Coronary artery (tissue), 2 donors: Measurements from ENCODE around the gene TREX2.

Source experiments
- DNase-seq: peaks from one replicate; pipeline ENCODE4 v3.0.0-alpha.2; 2017; ENCODE audit warnings: low spot score
- H3K27ac ChIP-seq, 2 donors: fragments of 200-600 bp; sonication (generic); one replicate each; pipeline ENCODE4 v1.5.1; 2016 to 2019
- H3K4me3 ChIP-seq: fragments of 200-600 bp; sonication (generic); 2 replicates; pipeline ENCODE4 v1.5.1; 2016; ENCODE audit warnings: mild to moderate bottlenecking, moderate library complexity
- TF ChIP-seq, protein P1 (sequence below): fragments of 200-600 bp; sonication (generic); IDR thresholded peaks from one replicate; pipeline ENCODE4 v1.5.1; 2019; ENCODE audit warnings: antibody characterized with exemption

TREX2 gene

GRCh38 chrX:153463556-153463955 is 17.7 kb upstream of the TREX2 start:
- TF ChIP-seq, protein P1, sequence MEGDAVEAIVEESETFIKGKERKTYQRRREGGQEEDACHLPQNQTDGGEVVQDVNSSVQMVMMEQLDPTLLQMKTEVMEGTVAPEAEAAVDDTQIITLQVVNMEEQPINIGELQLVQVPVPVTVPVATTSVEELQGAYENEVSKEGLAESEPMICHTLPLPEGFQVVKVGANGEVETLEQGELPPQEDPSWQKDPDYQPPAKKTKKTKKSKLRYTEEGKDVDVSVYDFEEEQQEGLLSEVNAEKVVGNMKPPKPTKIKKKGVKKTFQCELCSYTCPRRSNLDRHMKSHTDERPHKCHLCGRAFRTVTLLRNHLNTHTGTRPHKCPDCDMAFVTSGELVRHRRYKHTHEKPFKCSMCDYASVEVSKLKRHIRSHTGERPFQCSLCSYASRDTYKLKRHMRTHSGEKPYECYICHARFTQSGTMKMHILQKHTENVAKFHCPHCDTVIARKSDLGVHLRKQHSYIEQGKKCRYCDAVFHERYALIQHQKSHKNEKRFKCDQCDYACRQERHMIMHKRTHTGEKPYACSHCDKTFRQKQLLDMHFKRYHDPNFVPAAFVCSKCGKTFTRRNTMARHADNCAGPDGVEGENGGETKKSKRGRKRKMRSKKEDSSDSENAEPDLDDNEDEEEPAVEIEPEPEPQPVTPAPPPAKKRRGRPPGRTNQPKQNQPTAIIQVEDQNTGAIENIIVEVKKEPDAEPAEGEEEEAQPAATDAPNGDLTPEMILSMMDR: no peak
- no peak for DNase-seq
- H3K27ac ChIP-seq: no peak overlapping the region

GRCh38 chrX:153463031-153463430 is 17.2 kb upstream of the TREX2 start:
- DNase-seq: no peak
- TF ChIP-seq, protein P1: no peak
- no peak overlapping the region for H3K27ac ChIP-seq
- no peak overlapping the region for H3K4me3 ChIP-seq

More at GRCh38 chrX:153463556-153463955, 17.7 kb upstream of the TREX2 start:
- H3K4me3 ChIP-seq: no peak overlapping the region

- TF ChIP-seq, protein P1: no peak
Measured at GRCh38 chrX:153462291-153462690, 16.4 kb upstream of the TREX2 start.

DNA sequence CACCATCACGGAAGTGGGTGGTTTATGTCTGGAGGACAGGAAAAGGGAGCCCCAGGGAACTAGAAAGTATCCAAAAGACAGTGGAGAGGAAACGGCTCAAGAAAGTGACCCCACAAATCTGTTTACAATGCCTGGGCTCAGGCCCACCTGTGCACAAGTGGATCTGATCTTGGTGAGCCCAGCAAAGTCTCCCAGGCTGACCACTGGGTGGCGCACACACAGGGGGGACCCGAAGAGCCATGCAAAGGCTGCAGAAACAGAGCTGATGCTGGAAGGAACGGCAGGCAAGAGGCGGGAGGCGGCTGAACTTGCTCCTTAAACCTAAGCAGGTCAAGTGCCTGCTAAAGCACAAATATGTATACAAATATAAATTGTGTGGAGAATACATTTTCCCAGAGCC is 15.0 kb upstream of the TREX2 start:
- Histone ChIP-seq H3K4me3 (no peak overlapping the region), H3K27ac (no peak overlapping the region)
- no peak for DNase-seq
- TF ChIP-seq, protein P1: no peak

More at GRCh38 chrX:153462291-153462690, 16.4 kb upstream of the TREX2 start:
- DNase-seq: no peak
- Histone ChIP-seq H3K4me3 (no peak overlapping the region), H3K27ac (no peak overlapping the region)

DNA sequence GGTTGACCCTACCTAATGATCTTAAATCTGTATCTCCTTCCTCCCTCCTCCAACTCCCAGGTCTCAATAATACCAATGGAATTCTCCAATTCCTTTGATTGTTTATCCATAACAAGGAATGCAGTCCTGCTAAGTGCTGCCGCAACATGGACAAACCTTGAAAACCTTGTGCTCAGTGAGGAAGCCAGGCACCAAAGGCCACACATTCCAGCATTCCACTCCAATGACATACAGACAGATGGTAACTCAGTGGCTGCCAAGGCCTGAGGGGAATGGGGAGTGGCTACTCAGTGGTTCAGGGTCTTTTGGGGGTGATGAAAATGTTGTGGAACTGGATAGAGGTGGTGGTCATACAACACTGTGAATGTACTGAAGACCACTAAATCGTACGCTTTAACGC is 14.1 kb upstream of the TREX2 start:
- H3K27ac ChIP-seq: no peak overlapping the region

GRCh38 chrX:153458476-153458875 is 12.6 kb upstream of the TREX2 start:
- TF ChIP-seq, protein P1: no peak
- no peak for DNase-seq
- H3K27ac ChIP-seq: no peak overlapping the region
- H3K4me3 ChIP-seq: no peak overlapping the region

More for the DNA sequence above, 14.1 kb upstream of the TREX2 start:
- no peak for DNase-seq
- TF ChIP-seq, protein P1: no peak
- H3K4me3 ChIP-seq: no peak overlapping the region

- DNase-seq: no peak
- Histone ChIP-seq H3K4me3 (no peak overlapping the region), H3K27ac (no peak overlapping the region)
- TF ChIP-seq, protein P1: no peak
Measured at GRCh38 chrX:153457827-153458466, 12.1 kb upstream of the TREX2 start.
